GM12878 (cell line): ENCODE measurements around the gene SEC61A1. TPM values are rescaled to one million over a fixed set of nuclear protein-coding genes. Genes with fewer than 3 reads are reported as not detected.

Experiments used
- ELK1 ChIP-seq: IDR thresholded peaks from 2 replicates; pipeline ENCODE4 v1.6.1; 2012; ENCODE audit warnings: low read depth, low read length, improper control_type of control experiment
- MYB ChIP-seq: fragments of 150-350 bp; IDR thresholded peaks from 2 replicates; pipeline ENCODE4 v1.6.1; 2014; ENCODE audit warnings: mild to moderate bottlenecking, low read depth, low read length, borderline replicate concordance
- ZNF24 ChIP-seq: fragments of 450-650 bp; IDR thresholded peaks from 2 replicates; pipeline ENCODE4 v1.6.1; 2017; ENCODE audit warnings: antibody characterized with exemption, mild to moderate bottlenecking
- polyA plus RNA-seq, 11 experiments: library from polyadenylated mRNA; depleted of rRNA in 4 of 11; unstranded in 6 of 11; stranded (reverse) in 5 of 11; fragments of >200 nt; fragmentation: Nextera tagmentation in 4 of 11; fragmentation: Illumina TruSeq in 1 of 11; extraction: Ambion mirVana in 4 of 11; extraction: Trizol in 1 of 11; gene quantifications; 1 replicate in 1 of 11; 2 replicates in 10 of 11; pipeline versions ENCODE4 v1.2.1 to v1.2.3, GENCODE V29; 2011 to 2016; ENCODE audit warnings: inconsistent platforms in 2 of 11, missing spikeins in 2 of 11, low read depth in 1 of 11
- total RNA-seq, 4 experiments: library from RNA; depleted of rRNA in 3 of 4; stranded (reverse); fragments of >200 nt in 3 of 4; fragmentation: Illumina TruSeq in 1 of 4; extraction: Trizol in 1 of 4; gene quantifications; 2 replicates each; pipeline versions ENCODE4 v1.2.1 to v1.2.3, GENCODE V29; 2013 to 2021
- TF ChIP-seq, protein P1 (sequence below): fragments of 450-650 bp; IDR thresholded peaks from 2 replicates; pipeline ENCODE4 v1.6.1; 2016; ENCODE audit warnings: mild to moderate bottlenecking, moderate library complexity, borderline replicate concordance

SEC61A1 gene
- total and polyA plus RNA-seq, 10 of the 15 experiments (the other 5 are each of a cell fraction or from before 2014, with no cell fraction given), result 5.2 to 265 (median 142) TPM

DNA sequence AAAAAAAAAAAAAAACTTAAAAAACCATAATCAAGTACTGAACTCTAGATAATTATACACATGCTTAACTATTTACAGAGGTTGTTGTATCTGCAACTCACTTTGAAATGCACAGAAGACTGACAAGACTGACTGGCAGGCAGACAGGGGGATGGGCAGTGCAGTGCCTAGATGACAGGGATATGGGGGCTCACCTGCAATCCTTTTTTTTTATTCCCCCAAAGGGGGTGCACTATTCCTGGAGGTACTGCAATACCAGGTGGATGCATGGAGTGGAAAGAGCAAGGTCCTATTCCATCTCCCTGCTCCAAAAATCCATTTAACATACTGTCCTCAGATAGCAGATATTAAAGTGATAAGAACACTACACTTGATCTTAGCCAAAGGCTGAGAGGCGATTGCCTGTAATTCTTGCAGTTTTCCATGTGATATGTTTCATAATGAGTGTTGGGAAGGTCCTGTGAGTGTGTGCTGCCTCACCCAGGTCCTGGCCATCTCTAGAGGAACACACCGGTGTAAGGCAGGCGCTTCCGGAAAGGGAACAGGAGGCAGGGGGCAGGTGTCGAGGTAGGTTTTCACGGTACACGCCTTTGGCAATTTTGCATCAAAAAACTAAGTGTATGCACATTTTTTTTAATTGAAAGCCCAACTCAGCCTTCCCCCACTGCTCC, 22.7 kb downstream of the SEC61A1 start (continued):
- TF ChIP-seq, protein P1, sequence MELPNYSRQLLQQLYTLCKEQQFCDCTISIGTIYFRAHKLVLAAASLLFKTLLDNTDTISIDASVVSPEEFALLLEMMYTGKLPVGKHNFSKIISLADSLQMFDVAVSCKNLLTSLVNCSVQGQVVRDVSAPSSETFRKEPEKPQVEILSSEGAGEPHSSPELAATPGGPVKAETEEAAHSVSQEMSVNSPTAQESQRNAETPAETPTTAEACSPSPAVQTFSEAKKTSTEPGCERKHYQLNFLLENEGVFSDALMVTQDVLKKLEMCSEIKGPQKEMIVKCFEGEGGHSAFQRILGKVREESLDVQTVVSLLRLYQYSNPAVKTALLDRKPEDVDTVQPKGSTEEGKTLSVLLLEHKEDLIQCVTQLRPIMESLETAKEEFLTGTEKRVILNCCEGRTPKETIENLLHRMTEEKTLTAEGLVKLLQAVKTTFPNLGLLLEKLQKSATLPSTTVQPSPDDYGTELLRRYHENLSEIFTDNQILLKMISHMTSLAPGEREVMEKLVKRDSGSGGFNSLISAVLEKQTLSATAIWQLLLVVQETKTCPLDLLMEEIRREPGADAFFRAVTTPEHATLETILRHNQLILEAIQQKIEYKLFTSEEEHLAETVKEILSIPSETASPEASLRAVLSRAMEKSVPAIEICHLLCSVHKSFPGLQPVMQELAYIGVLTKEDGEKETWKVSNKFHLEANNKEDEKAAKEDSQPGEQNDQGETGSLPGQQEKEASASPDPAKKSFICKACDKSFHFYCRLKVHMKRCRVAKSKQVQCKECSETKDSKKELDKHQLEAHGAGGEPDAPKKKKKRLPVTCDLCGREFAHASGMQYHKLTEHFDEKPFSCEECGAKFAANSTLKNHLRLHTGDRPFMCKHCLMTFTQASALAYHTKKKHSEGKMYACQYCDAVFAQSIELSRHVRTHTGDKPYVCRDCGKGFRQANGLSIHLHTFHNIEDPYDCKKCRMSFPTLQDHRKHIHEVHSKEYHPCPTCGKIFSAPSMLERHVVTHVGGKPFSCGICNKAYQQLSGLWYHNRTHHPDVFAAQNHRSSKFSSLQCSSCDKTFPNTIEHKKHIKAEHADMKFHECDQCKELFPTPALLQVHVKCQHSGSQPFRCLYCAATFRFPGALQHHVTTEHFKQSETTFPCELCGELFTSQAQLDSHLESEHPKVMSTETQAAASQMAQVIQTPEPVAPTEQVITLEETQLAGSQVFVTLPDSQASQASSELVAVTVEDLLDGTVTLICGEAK, result no peak
- TF ChIP-seq ZNF24, result no peak
- TF ChIP-seq MYB, result no peak
- TF ChIP-seq ELK1, result no peak
- TF ChIP-seq, all 136 proteins: peak for 0
